ENCODE data around the gene TMEM59L.

The TMEM59L gene

DNA sequence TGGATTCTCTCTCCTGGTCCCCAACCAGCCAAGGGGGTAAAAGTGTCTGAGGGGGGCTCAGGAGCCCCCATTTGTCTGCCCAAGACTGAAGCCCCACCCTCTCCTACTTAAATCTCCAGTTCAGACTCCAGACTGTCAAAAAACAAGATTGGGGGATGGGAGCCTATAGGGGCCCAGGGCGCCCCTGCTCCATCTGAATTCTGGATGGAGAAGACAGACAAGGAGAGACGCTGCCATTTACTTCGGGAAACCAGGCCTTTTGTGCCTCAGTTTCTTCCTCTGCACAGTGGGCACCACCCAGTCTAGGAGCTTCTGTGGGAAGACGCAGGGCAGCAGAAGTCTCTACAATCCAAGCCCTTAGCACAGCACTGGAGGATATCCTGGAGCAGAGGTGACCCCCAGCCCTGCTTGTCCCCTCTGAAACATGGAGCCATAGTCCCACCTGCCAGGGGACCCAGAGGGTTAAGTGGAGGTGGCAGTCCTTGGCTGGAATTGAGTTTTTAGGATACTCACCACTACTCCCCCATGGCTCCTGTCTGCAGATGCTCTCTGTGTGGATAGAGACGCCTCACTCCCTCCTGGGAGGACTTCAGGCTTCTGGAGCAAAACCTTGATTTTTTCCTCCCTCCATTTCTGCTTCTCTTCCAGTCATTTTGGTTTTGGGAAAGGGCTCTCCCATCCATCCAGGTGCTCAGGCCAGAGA lies 4.4 kb upstream of the TMEM59L start:
- in situ Hi-C loops (cut with MboI; ENCODE audit: low sequenced_read_pairs): no loop called here

DNA sequence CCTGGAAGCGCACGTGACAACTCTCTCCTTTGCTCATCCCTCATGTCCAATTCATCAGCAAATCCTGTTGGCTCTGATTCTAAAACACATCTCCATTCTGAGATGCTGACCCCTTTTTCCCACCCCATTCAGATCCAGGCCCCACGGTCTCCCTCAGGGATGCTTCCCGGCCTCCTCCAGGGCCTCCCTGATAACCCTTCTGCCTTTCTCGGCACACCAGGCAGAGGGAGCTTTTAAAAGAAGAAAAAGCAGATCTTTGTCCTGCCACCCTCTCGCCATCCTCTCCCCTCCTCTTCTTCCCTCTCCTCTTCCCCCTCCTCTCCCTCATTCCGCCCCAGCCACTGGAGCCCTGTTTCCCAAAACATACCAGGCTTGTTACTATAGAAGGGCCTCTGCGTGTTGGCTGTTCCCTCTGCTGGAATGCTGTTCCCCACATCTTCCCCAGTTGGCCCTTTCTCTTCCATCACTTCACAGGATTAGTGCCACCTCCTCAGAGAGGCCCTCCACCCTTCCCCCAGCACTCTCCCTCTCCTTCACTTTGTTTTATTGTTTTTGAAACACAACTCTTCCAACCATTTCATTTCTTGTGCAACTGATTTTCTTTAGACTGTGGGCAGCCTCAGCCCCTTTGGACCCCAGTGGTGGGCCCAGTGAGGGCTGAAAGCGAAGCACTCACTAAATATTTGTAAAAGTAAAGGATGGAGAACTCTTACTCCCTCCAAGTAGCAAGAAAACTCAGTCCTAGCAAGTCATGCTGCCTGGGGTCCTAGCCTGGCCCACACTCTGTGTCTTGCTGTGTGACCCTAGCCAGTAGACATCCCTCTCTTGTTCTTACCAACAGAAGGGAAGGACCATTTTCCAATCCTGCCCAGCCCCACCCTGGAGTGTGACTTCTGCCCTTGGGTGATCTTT lies 3.6 kb upstream of the TMEM59L start:
- in situ Hi-C loops (cut with MboI; ENCODE audit: low sequenced_read_pairs): no loop called here

DNA sequence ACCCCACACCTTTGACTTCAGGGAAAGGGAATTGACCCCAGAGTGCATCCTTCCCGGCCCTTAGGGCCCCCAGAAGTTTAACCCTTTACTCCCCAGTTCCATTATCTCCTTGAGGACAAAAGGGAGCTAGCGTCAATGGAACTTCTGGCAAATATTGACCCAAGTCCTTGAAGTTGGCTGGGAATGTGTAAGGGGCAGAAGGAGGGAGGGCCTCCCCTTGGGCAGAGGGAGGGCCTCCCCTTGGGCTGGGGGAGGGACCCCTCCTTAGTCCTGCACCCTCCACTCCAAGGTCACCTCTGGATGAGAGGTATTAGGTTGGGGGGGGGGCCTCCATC lies 3.0 kb upstream of the TMEM59L start:
- in situ Hi-C loops (cut with MboI; ENCODE audit: low sequenced_read_pairs): no loop called here

DNA sequence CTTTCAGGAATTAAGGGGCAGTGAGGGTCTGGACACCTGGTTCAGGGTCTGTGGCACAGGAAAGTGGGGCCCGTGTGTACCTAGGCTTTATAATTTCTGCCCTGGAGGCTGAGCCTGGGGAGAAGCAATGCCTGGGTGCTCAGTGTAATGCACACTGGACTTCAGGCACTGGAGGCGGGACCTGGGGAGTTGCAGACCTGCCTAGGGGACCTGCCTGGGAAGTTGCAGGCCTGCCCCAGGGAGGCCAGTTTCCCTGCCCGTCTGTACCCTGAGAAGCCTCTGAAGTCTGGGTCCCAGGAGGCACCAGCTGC lies 2.5 kb upstream of the TMEM59L start:
- in situ Hi-C loops (cut with MboI; ENCODE audit: low sequenced_read_pairs): no loop called here

DNA sequence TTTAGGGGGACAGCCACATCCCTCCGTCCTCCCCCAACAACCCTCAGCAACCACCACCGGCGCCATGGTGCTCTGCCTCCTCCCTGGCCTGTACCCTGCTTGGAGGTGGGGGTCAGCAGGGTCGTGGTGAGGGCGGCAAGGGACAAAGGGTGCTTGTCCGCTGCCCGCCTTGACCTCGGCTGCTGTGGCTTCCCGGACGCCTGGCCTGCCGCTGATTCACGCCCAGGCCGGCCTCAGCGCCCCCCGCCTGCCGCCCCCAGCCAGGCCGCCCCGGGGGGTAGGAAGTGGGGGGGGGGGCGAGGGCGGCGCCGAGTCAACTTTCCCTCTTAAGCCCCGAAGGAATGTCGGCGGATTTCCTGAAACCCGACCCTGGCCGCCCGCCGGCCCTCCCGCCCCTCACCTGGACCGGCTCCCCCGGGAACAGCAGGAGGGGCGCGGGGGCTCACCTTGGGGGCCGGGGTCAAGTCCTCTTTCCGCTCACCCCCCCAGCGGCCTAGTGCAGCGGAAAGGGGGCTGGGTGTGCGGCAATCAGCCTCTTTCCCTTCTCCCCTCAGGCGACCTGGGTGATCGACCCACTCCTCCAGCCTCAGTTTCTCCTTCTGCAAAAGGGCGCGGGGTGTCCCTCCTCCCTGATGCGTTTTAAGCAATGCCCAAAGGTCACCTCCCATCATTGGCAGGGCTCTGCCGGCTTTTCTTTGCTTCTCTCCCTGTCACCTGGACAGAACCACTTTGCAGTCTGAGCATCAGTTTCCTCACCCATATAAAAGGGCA lies 1.9 kb upstream of the TMEM59L start:
- in situ Hi-C loops (cut with MboI; ENCODE audit: low sequenced_read_pairs): no loop called here

DNA sequence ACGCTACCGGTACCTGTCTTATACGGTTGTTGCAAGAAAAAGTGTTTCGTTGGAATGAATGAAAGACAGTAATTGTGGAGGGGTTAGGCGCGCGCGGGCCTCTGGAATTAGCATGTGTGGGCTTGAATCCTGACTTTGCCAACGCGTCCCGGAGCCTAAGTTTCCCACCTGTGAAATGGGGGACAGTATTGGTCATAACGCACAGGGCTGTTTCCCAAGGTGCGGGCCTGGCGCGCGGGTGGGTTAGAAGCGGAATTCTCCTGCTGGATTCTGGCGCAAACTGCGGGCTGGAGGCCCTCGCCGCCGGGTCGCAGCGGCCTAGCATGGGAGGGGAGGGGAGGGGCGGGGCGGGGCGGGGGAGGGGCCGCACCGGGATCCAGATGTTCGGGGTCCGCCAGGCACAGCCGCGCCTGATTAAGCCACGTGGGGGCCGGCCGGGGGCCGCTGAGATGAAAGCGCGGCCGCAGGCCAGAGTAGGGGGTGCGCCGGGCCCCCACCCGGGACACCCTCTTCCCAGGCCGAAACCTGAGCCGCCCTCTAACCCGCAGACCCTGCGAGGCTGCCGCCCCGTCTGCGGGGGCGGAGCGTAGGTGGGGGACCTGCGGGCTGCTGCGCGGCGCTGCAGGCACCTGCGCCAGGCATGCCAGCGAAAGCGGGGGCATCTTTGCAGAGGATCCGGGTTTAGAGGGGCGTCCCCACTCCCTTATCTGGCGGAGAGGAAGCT lies 1.2 kb upstream of the TMEM59L start:
- in situ Hi-C loops (cut with MboI; ENCODE audit: low sequenced_read_pairs): no loop called here

DNA sequence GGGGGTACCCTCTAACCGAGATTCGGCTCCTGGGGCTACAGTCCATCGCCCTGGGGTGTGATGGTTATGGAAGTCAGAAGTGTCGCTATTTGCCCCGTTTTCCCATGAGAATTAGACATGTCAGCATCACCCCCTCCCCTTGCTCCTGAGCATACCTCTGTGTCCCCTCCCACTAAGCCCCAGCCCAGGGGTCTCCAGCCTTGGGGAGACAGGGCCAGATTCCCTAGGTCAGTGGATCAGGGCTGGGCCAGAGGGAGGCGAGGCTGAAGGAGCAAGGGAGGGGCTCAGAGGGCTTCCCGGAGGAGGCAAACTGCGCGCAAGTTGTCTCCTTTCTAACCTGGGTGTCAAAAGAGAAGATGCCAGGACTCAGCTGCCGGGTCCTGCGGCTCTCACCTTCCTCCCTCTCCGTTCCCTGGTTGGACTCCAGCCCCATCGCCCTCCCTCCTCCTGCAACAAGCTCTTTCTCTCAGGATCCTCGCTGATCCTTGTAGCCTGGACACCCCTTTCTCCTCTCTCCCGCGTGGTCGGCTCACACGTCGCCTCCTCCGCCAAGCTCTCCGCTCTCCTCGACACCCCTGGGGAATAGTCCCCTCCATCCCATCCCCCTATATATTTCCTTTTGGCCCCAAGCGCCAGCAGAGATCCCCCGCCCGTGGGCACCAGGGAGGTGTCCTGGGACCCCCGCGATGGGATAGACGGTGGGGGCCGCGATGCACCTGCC lies 459 bp upstream of the TMEM59L start:
- in situ Hi-C loops (cut with MboI; ENCODE audit: low sequenced_read_pairs): no loop called here

DNA sequence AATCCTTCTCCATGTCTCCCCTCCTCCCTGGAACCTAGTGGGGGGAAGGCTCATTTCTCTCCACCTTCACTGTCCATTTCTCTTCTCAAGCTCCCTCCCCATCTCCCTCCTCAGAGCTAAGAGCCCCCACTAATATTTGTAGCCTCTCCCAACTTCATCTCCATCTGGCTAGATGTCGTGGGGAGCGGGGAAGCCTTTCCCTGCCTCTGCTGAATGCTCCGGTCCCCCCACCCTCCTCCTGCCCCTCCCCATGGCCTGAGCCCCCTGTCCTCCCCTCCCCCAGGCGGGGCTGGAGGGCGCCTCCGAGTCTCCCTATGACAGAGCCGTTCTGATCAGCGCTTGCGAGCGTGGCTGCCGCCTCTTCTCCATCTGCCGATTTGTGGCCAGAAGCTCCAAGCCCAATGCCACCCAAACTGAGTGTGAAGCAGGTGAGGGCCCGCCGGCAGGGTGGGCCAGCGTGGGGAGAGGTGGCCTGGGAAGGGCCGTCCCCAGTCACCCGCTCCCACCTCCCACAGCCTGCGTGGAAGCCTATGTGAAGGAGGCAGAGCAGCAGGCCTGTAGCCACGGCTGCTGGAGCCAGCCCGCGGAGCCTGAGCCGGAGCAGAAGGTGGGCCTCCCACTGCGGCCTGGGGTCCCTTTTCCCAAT lies 1.0 kb downstream of the TMEM59L start:
- in situ Hi-C loops (cut with MboI; ENCODE audit: low sequenced_read_pairs): no loop called here

DNA sequence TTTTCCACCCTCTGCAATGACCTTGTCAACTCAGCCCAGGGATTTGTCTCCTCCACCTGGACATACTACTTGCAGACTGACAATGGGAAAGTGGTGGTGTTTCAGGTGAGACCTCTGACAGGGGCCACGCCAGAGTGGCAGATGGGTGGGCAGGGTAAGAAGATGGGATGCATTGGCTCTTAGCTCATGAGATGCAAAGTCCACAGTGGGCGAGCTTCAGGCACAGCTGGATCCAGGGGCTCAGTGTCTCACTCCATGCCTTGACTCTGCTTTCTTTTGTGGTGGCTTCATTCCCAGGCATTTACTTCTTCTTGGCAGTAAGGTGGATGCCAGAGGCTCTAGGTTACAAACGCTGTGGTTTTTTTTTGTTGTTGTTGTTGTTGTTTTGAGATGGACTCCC lies 3.4 kb downstream of the TMEM59L start:
- in situ Hi-C loops (cut with MboI; ENCODE audit: low sequenced_read_pairs): no loop called here

DNA sequence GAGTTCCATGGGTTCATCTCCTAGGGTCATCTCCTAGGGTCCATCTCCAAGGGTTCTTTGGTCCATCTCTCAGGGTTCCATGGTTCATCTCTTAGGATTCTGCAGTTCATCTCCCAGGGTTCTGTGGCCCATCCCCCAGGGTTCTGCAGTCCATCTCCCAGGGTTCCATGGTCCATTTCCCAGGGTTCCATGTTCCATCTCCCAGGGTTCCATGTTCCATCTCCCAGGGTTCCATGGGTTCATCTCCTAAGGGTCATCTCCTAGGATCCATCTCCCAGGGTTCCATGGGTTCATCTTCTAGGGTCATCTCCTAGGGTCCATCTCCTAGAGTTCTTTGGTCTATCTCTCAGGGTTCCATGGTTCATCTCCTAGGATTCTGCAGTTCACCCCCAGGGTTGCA lies 4.9 kb downstream of the TMEM59L start:
- in situ Hi-C loops (cut with MboI; ENCODE audit: low sequenced_read_pairs): no loop called here

DNA sequence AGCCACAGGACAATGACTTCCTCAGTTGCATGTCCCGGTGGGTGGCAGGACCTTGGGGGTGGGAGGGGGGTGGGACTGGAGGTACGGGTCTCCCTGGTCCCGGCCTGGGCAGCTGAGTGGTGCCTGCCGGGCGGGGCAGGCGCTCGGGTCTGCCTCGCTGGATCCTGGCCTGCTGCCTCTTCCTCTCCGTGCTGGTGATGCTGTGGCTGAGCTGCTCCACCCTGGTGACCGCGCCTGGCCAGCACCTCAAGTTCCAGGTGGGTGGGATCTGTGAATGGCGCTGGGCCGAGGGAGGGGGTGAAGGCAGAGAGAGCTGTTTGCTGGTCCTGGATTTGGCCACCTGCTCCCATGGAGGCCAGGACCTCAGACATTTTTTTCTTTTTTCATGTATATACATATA lies 5.6 kb downstream of the TMEM59L start:
- in situ Hi-C loops (cut with MboI; ENCODE audit: low sequenced_read_pairs): no loop called here

DNA sequence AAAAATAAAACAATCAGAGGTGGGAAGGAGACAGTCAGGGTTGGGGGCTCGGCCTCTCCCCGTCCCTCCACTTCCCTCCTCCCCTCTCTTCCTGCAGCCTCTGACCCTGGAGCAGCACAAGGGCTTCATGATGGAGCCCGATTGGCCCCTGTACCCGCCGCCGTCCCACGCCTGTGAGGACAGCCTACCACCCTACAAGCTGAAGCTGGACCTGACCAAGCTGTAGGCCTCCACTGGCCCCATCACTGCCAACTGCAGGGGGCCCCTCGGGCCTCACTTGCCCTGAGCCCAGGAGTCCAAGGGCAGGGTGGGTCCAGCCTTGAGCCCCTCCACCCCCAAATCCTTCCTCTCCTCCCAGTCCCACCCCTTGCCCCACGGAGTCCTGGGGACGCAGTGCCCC lies 7.6 kb downstream of the TMEM59L start:
- in situ Hi-C loops (cut with MboI; ENCODE audit: low sequenced_read_pairs): no loop called here

DNA sequence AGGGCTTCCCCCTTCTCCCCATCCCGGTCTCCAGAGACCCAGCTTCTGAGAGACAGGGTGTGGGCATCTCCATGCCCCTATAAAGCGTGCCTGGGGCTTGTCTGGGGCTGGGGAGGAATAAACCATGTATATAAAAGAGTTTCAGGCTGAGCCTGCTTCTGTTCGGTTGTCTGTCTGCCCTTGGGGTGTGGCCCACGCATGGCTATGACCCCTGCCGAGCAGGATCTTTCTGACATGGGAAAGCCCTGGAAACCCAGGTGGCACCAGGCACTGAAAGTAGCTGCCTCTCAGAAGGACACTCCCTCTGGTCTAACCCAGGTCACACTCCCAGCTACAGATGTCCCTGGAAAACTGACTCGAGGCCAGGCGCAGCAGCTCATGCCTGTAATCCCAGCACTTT lies 8.2 kb downstream of the TMEM59L start:
- in situ Hi-C loops (cut with MboI; ENCODE audit: low sequenced_read_pairs): no loop called here

DNA sequence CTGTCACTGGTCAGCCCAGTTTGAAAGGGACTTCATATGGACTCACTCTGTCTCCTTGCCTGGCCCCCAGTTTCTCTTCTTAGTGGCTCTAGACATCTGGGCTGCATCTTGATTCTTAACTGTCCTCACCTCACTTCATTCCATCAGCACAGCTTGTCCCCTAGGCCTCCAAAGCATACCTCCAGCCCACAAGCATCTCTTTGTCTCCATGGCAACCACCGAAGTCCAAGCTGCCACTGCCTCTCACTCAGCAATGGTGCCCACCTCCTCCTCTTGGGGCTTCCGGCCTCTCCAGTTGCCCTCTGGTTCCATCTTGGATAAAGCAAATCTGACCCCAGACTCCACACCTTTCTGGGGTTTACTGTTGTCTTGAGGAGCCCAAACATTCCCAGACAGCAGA lies 14.2 kb downstream of the TMEM59L start:
- in situ Hi-C loops (cut with MboI; ENCODE audit: low sequenced_read_pairs): no loop called here

DNA sequence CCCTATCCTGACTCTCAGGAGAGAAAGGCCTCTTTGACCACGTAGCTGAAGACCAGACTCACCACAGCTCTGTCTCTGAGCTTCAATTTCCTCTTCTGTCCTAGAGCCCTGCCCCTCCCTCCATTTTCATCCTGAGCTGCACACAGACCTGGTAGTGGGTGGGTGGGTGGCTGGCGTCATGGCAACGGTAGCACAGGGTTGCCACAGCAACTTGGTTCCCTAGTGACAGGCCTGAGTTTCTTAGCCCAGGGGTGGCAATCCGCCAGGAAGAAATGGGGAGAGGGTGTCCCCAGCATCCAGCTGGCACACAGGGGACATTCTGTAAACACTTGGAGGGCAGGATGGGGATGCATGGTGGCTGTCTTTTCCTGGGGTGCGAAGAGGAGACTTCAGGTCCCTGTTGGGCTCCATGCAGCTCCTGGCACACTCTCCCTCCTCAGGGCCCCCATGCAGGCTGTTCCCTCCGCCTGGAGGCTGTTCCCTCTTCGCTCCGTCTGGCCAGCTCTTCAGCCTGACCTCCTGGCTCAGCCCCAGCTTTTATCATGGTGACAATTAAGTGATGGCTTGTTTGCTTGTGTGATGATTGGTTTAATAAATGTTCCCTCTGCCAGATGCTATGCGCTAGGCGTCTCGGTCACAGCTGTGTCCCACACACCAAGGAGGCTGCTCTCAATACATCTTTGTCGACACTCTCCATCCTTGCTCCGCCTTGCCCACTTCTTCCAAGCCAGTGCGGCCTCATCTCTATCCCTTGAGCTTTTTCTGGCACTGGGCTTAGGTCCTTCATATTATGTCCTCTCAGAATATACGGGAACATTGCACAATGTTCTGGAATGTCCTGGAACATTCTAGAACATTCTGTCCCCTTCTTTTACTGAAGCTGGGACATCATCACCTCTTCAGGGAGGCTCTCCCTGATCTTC lies 16.8 kb downstream of the TMEM59L start:
- in situ Hi-C loops (cut with MboI; ENCODE audit: low sequenced_read_pairs): no loop called here

DNA sequence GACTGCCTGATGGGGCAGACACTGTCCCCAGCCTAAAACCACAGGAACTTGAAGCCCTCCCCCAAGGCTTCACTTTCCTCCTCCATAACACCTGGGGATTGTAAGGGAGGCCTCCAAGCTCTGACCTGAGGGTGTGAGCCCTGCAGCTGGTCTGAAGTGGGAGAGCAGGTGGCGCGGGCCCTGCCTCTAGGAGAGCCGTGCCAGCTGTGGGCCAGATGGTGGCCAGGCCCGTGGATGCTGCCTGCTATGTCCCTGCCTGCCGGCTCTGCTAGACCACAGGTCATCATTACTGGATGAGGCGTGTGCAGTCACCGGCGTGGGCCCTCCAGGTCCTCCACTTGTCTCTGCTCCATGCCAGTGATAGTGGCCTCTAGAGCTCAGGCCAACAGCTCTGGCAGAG lies 20.7 kb downstream of the TMEM59L start:
- in situ Hi-C loops (cut with MboI; ENCODE audit: low sequenced_read_pairs): no loop called here

DNA sequence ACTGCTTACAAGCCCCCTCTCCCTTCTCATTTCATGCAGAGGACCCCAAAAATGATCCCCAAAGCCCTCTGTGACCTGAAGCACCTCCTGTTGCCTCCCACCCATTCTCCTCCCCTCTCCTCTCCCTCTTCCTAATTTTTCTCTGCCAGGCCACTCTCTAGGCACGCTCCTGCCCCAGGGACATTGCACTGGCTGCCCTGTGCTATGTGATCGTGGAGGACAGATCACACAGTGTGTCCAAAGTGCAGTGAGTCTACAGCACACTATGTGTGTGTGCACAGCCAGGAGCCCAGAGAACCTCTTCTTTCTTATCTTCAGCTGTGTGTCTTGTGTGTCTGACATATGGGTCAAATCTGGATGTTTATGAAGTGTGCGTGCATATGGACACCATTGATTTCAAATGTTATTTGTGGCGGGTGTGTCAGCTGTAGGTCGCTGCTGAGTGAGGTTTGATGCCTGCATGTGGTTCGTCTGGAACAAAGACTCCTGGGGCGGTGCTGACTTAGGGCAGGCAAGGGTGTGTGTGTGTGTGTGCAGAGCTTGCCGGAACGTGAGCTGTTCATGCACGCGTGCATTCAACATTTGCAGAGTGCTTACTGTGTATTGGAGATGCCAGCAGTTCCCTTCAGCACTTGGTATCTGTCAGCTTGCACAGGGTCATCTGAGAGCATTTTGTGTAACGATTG lies 22.1 kb downstream of the TMEM59L start:
- in situ Hi-C loops (cut with MboI; ENCODE audit: low sequenced_read_pairs): no loop called here

DNA sequence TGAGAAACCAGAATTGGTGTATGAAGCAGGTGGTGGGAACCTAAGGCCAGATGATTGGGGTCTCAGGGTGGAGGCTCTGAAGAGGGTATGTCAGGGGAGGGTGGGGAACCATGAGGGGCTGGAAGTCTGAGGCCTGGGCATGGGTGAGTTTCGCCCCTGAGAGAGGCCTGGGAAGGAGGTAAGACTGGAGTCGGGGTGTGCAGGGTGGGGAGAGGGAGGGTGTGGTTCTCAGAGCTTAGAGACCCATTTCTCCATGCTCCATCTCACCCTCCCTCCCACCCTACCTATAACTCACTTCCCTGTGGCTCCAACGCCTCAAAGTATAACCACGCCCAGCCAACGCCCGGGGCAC lies 23.1 kb downstream of the TMEM59L start:
- in situ Hi-C loops (cut with MboI; ENCODE audit: low sequenced_read_pairs): no loop called here

Data from HL-60/S4 treated with retinoic acid at 250 ng/mL for 4 days and 3 days (cell line).